HFF-Myc (cell line): ENCODE data around the gene NUP210.
"Not testable (repeated sequence)": the region's sequence is repeated elsewhere in the genome, so short reads cannot be mapped to it uniquely, and the experiment has no call there.

ENCODE experiments used
- DNase-seq: peaks from one replicate; pipeline ENCODE4 v3.0.0-alpha.2; 2011; ENCODE audit warnings: low read depth; ENCODE audit errors: extremely low read depth
- H3K4me3 ChIP-seq: replicated peaks from 2 replicates; pipeline ENCODE4 v1.5.1; 2011; ENCODE audit warnings: low read depth, mild to moderate bottlenecking, control low read depth, low read length
- CTCF ChIP-seq: IDR thresholded peaks from 2 replicates; pipeline ENCODE4 v1.5.1; 2012; ENCODE audit warnings: mild to moderate bottlenecking, low read depth, low read length, control low read depth; ENCODE audit errors: missing control alignments

The NUP210 gene

GRCh38 chr3:13385373-13385965 is 34.7 kb downstream of the NUP210 start:
- no peak for TF ChIP-seq CTCF
- H3K4me3 ChIP-seq: no peak overlapping the region
- no peak for DNase-seq

GRCh38 chr3:13380971-13381370 is 39.2 kb downstream of the NUP210 start:
- no peak for TF ChIP-seq CTCF
- no peak for DNase-seq
- no peak overlapping the region for H3K4me3 ChIP-seq

GRCh38 chr3:13379201-13379830 is 40.8 kb downstream of the NUP210 start:
- DNase-seq: no peak
- no peak for TF ChIP-seq CTCF
- H3K4me3 ChIP-seq: no peak overlapping the region

- no peak for DNase-seq
- H3K4me3 ChIP-seq: no peak overlapping the region
- TF ChIP-seq CTCF: no peak
Measured at GRCh38 chr3:13378155-13378554, 42.0 kb downstream of the NUP210 start.

- not testable (repeated sequence) for DNase-seq, H3K4me3 ChIP-seq
Measured at GRCh38 chr3:13377741-13378140, 42.4 kb downstream of the NUP210 start.

GRCh38 chr3:13377021-13377420 is 43.1 kb downstream of the NUP210 start:
- no peak for TF ChIP-seq CTCF
- no peak overlapping the region for H3K4me3 ChIP-seq
- no peak for DNase-seq

- DNase-seq: no peak
- no peak overlapping the region for H3K4me3 ChIP-seq
- TF ChIP-seq CTCF: no peak
Measured at GRCh38 chr3:13376091-13376490, 44.0 kb downstream of the NUP210 start.
